ENCODE data around the gene FNIP2. TPM values are rescaled to one million over a fixed set of nuclear protein-coding genes. Genes with fewer than 3 reads are reported as not detected.

FNIP2 gene
- total RNA-seq, 4 donors from 2014 or later, result 48.9 to 75.8 (median 63.2) TPM

- WGBS, 2 donors, result 76 to 82% methylated on average over 4 of the region's 4 CpGs
- no peak for DNase-seq
- Histone ChIP-seq H3K4me1 (peaks cover 0 to 7% of the 10 kb centered on the region in 2 donors), H3K36me3 (no peaks in the 10 kb centered on the region), H3K4me3 (replicated peaks in 1 of 3) (no peak overlapping the region), H3K27ac (no peak overlapping the region), H3K9me3 (no peaks in the 10 kb centered on the region), H3K27me3 (no peaks in the 10 kb centered on the region)
- TF ChIP-seq POLR2A (IDR thresholded peaks at IDR 0.05) (no peak), CTCF (IDR thresholded peaks at IDR 0.05) (no peak)
- intact Hi-C loops (cut with DNase I), result loop anchor here (10.0 kb wide), 1 partner anchor 720 kb away; no protein-coding TSS in a partner anchor
These were observed 44.2 kb upstream of the FNIP2 start for GRCh38 chr4:158724637-158725036.

GRCh38 chr4:158726633-158727032 lies 42.2 kb upstream of the FNIP2 start:
- 81 to 83% methylated on average over 6 of the region's 6 CpGs for WGBS, 2 donors
- Histone ChIP-seq H3K9me3 (no peaks in the 10 kb centered on the region), H3K4me3 (replicated peaks in 1 of 3) (no peak overlapping the region), H3K4me1 (peaks cover 0 to 7% of the 10 kb centered on the region in 2 donors), H3K36me3 (no peaks in the 10 kb centered on the region), H3K27ac (no peak overlapping the region), H3K27me3 (no peaks in the 10 kb centered on the region)
- intact Hi-C loops (cut with DNase I), result loop anchor here (10.0 kb wide), 1 partner anchor 718 kb away; no protein-coding TSS in a partner anchor
- TF ChIP-seq CTCF (IDR thresholded peaks at IDR 0.05) (no peak), POLR2A (IDR thresholded peaks at IDR 0.05) (no peak)
- no peak for DNase-seq

- TF ChIP-seq CTCF (IDR thresholded peaks at IDR 0.05) (no peak), POLR2A (IDR thresholded peaks at IDR 0.05) (no peak)
- H3K4me3 ChIP-seq (replicated peaks in 1 of 3), result no peak overlapping the region
- no peaks in the 10 kb centered on the region for H3K9me3 ChIP-seq
- H3K27me3 ChIP-seq, result no peaks in the 10 kb centered on the region
- WGBS, 2 donors, result 62 to 63% methylated on average over 1 of the region's 1 CpG
- DNase-seq, result no peak
- no peaks in the 10 kb centered on the region for H3K36me3 ChIP-seq
- no peak overlapping the region for H3K27ac ChIP-seq
- intact Hi-C loops (cut with DNase I), result loop anchor here (2.0 to 10.0 kb wide), 2 partner anchors 123 to 717 kb away; no protein-coding TSS in a partner anchor
- no peaks in the 10 kb centered on the region for H3K4me1 ChIP-seq
These were observed 40.6 kb upstream of the FNIP2 start for GRCh38 chr4:158728236-158728635.

GRCh38 chr4:158729716-158730559 lies 38.9 kb upstream of the FNIP2 start:
- H3K4me1 ChIP-seq, result no peaks in the 10 kb centered on the region

More at GRCh38 chr4:158729716-158730559, 38.9 kb upstream of the FNIP2 start:
- Histone ChIP-seq H3K36me3 (no peaks in the 10 kb centered on the region), H3K27me3 (no peaks in the 10 kb centered on the region), H3K9me3 (no peaks in the 10 kb centered on the region), H3K27ac (no peak overlapping the region), H3K4me3 (replicated peaks in 1 of 3) (no peak overlapping the region)
- peak; percentile 73 to 77 for DNase-seq
- intact Hi-C loops (cut with DNase I), result loop anchor here (2.0 to 10.0 kb wide), 3 partner anchors 121 to 715 kb away; no protein-coding TSS in a partner anchor
- TF ChIP-seq POLR2A (IDR thresholded peaks at IDR 0.05), result no peak
- TF ChIP-seq CTCF (IDR thresholded peaks at IDR 0.05), result peak; percentile 74 to 99 (median 92)
- WGBS, 2 donors, result 17 to 18% methylated on average over 5 of the region's 5 CpGs
